ENCODE data around the gene VSX2. TPM values are rescaled to one million over a fixed set of nuclear protein-coding genes. Genes with fewer than 3 reads are reported as not detected.

VSX2 gene
- total RNA-seq, 1 donor from 2014 or later = not detected

DNA sequence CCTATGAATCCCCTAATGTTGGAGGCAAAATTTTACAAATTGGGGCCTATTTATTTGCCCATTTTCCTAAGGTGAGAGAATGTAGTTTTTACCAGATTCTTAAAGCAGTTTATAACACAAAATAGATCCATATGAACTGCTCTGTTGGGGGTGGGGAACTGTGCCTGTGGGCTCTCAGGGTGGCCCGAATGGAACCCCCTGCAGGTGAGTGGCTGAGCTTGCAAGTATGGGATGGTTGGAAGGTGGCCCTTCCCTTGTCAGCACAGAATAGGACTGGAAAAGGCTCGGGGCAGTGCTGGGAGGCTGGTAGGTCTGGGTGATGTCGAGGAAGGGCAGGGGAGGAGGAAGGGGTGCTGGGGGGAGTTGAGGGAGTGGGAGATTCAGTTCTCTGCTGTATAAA, 4.9 kb downstream of the VSX2 start:
- Histone ChIP-seq H3K4me1 (ENCODE audit: insufficient read depth, low read length) (no peaks in the 10 kb centered on the region), H3K4me3 (ENCODE audit: insufficient read depth, low read depth, low read length) (no peak overlapping the region), H3K27ac (ENCODE audit: low read depth, low read length) (no peak overlapping the region), H3K36me3 (ENCODE audit: insufficient read depth, low read length) (no peaks in the 10 kb centered on the region), H3K4me2 (ENCODE audit: low read length) (no peak overlapping the region), H3K79me2 (ENCODE audit: insufficient read depth, low read length) (no peaks in the 10 kb centered on the region), H3K9me3 (ENCODE audit: insufficient read depth, low read depth, low read length) (no peaks in the 10 kb centered on the region), H3K9ac (ENCODE audit: low read length) (no peak overlapping the region), H3K27me3 (ENCODE audit: insufficient read depth, low read length) (peaks cover 81% of the 10 kb centered on the region), H4K20me1 (ENCODE audit: insufficient read depth, low read length) (peaks cover 10% of the 10 kb centered on the region), H2AFZ (ENCODE audit: low read depth, low read length) (no peak overlapping the region)
- Mint-ChIP-seq H3K4me3 (ENCODE audit: unreplicated experiment) (peak overlapping the region; percentile 62), H3K4me1 (ENCODE audit: low read depth, unreplicated experiment) (no peaks in the 10 kb centered on the region), H3K9me3 (ENCODE audit: unreplicated experiment) (peaks cover 2% of the 10 kb centered on the region), H3K27me3 (ENCODE audit: low read depth, unreplicated experiment) (peaks cover 77% of the 10 kb centered on the region), H3K36me3 (ENCODE audit: low read depth, unreplicated experiment) (no peaks in the 10 kb centered on the region), H3K27ac (ENCODE audit: unreplicated experiment) (no peak overlapping the region)
- DNase-seq (ENCODE audit: low read depth) = no peak
- FAIRE-seq = no peak
- TF ChIP-seq, protein P1, sequence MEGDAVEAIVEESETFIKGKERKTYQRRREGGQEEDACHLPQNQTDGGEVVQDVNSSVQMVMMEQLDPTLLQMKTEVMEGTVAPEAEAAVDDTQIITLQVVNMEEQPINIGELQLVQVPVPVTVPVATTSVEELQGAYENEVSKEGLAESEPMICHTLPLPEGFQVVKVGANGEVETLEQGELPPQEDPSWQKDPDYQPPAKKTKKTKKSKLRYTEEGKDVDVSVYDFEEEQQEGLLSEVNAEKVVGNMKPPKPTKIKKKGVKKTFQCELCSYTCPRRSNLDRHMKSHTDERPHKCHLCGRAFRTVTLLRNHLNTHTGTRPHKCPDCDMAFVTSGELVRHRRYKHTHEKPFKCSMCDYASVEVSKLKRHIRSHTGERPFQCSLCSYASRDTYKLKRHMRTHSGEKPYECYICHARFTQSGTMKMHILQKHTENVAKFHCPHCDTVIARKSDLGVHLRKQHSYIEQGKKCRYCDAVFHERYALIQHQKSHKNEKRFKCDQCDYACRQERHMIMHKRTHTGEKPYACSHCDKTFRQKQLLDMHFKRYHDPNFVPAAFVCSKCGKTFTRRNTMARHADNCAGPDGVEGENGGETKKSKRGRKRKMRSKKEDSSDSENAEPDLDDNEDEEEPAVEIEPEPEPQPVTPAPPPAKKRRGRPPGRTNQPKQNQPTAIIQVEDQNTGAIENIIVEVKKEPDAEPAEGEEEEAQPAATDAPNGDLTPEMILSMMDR (IDR thresholded peaks at IDR 0.05; ENCODE audit: insufficient read depth, low read depth, low read length) = no peak
- TF ChIP-seq EZH2 (IDR thresholded peaks at IDR 0.05; ENCODE audit: insufficient read depth, low read length) = no peak

DNA sequence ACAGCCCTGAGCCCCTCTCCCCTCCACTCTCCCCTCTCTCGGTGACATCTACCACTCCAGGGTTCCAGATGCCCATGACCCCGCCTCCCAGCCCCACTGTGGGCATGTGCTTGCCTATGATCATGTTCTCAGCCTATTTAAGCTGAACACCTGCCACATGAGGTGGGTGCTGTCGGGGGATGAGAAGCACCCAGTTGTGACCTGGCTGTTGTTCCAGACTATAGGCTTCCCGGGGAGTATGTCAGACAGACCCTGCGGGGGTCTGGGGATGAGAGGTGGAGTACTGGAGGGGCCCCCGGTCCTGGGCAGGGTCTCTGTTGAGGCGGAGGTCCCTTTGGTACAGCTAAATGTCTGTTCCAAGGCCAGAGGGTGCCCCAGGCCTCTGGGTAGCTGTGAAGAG, 6.0 kb downstream of the VSX2 start:
- Histone ChIP-seq H3K4me3 (ENCODE audit: insufficient read depth, low read depth, low read length) (no peak overlapping the region), H3K9ac (ENCODE audit: low read length) (no peak overlapping the region), H3K36me3 (ENCODE audit: insufficient read depth, low read length) (no peaks in the 10 kb centered on the region), H2AFZ (ENCODE audit: low read depth, low read length) (no peak overlapping the region), H3K9me3 (ENCODE audit: insufficient read depth, low read depth, low read length) (no peaks in the 10 kb centered on the region), H3K79me2 (ENCODE audit: insufficient read depth, low read length) (no peaks in the 10 kb centered on the region), H3K4me2 (ENCODE audit: low read length) (no peak overlapping the region), H3K27me3 (ENCODE audit: insufficient read depth, low read length) (peaks cover 73% of the 10 kb centered on the region), H4K20me1 (ENCODE audit: insufficient read depth, low read length) (peaks cover 10% of the 10 kb centered on the region), H3K4me1 (ENCODE audit: insufficient read depth, low read length) (no peaks in the 10 kb centered on the region), H3K27ac (ENCODE audit: low read depth, low read length) (no peak overlapping the region)
- no peak overlapping the region for H3K27ac Mint-ChIP-seq (ENCODE audit: unreplicated experiment)
- H3K36me3 Mint-ChIP-seq (ENCODE audit: low read depth, unreplicated experiment) = no peaks in the 10 kb centered on the region
- peaks cover 2% of the 10 kb centered on the region for H3K9me3 Mint-ChIP-seq (ENCODE audit: unreplicated experiment)
- no peak overlapping the region for H3K4me3 Mint-ChIP-seq (ENCODE audit: unreplicated experiment)
- DNase-seq (ENCODE audit: low read depth) (no peak), FAIRE-seq (no peak)
- no peaks in the 10 kb centered on the region for H3K4me1 Mint-ChIP-seq (ENCODE audit: low read depth, unreplicated experiment)
- H3K27me3 Mint-ChIP-seq (ENCODE audit: low read depth, unreplicated experiment) = peaks cover 77% of the 10 kb centered on the region
- TF ChIP-seq, protein P1 (IDR thresholded peaks at IDR 0.05; ENCODE audit: insufficient read depth, low read depth, low read length) = no peak
- TF ChIP-seq EZH2 (IDR thresholded peaks at IDR 0.05; ENCODE audit: insufficient read depth, low read length) = no peak

GRCh38 chr14:74246542-74246941, 7.3 kb downstream of the VSX2 start:
- Histone ChIP-seq H3K27ac (ENCODE audit: low read depth, low read length) (no peak overlapping the region), H3K9ac (ENCODE audit: low read length) (no peak overlapping the region), H3K4me2 (ENCODE audit: low read length) (no peak overlapping the region), H3K36me3 (ENCODE audit: insufficient read depth, low read length) (no peaks in the 10 kb centered on the region), H4K20me1 (ENCODE audit: insufficient read depth, low read length) (peaks cover 4% of the 10 kb centered on the region), H3K27me3 (ENCODE audit: insufficient read depth, low read length) (peaks cover 60% of the 10 kb centered on the region), H3K9me3 (ENCODE audit: insufficient read depth, low read depth, low read length) (no peaks in the 10 kb centered on the region), H3K4me1 (ENCODE audit: insufficient read depth, low read length) (no peaks in the 10 kb centered on the region), H3K79me2 (ENCODE audit: insufficient read depth, low read length) (no peaks in the 10 kb centered on the region), H3K4me3 (ENCODE audit: insufficient read depth, low read depth, low read length) (no peak overlapping the region), H2AFZ (ENCODE audit: low read depth, low read length) (no peak overlapping the region)
- peaks cover 2% of the 10 kb centered on the region for H3K9me3 Mint-ChIP-seq (ENCODE audit: unreplicated experiment)
- no peak for DNase-seq (ENCODE audit: low read depth)
- H3K27ac Mint-ChIP-seq (ENCODE audit: unreplicated experiment) = no peak overlapping the region
- peaks cover 69% of the 10 kb centered on the region for H3K27me3 Mint-ChIP-seq (ENCODE audit: low read depth, unreplicated experiment)
- no peak overlapping the region for H3K4me3 Mint-ChIP-seq (ENCODE audit: unreplicated experiment)
- TF ChIP-seq EZH2 (IDR thresholded peaks at IDR 0.05; ENCODE audit: insufficient read depth, low read length) = no peak
- TF ChIP-seq, protein P1 (IDR thresholded peaks at IDR 0.05; ENCODE audit: insufficient read depth, low read depth, low read length) = no peak
- no peak for FAIRE-seq
- no peaks in the 10 kb centered on the region for H3K4me1 Mint-ChIP-seq (ENCODE audit: low read depth, unreplicated experiment)
- H3K36me3 Mint-ChIP-seq (ENCODE audit: low read depth, unreplicated experiment) = no peaks in the 10 kb centered on the region
